Hepatocyte (in vitro differentiated cells): ENCODE measurements around the gene NELFCD. TPM values are rescaled to one million over a fixed set of nuclear protein-coding genes. Genes with fewer than 3 reads are reported as not detected.

ENCODE experiments used
- DNase-seq: peaks from one replicate; pipeline ENCODE4 v3.0.0-alpha.2; 2016; ENCODE audit warnings: low spot score
- H2AFZ ChIP-seq: fragments of 200-600 bp; sonication (generic); 2 replicates; pipeline ENCODE4 v1.6.0; 2016; ENCODE audit warnings: antibody characterized with exemption, mild to moderate bottlenecking
- H3K27ac ChIP-seq: fragments of 200-600 bp; sonication (generic); 2 replicates; pipeline ENCODE4 v1.5.1; 2016; ENCODE audit warnings: mild to moderate bottlenecking
- H3K27me3 ChIP-seq: fragments of 200-600 bp; sonication (generic); 2 replicates; pipeline ENCODE4 v1.6.1; 2016
- H3K36me3 ChIP-seq: fragments of 200-600 bp; sonication (generic); replicated peaks from 2 replicates; pipeline ENCODE4 v1.5.1; 2016; ENCODE audit warnings: low read depth; ENCODE audit not compliant: insufficient read depth
- H3K4me1 ChIP-seq: fragments of 200-600 bp; sonication (generic); 2 replicates; pipeline ENCODE4 v1.5.1; 2016; ENCODE audit warnings: mild to moderate bottlenecking, moderate library complexity; ENCODE audit not compliant: insufficient read depth
- H3K4me2 ChIP-seq: fragments of 200-600 bp; sonication (generic); 2 replicates; pipeline ENCODE4 v1.6.0; 2016
- H3K4me3 ChIP-seq: fragments of 200-600 bp; sonication (generic); 2 replicates; pipeline ENCODE4 v1.5.1; 2016; ENCODE audit warnings: mild to moderate bottlenecking
- H3K79me2 ChIP-seq: fragments of 200-600 bp; sonication (generic); 2 replicates; pipeline ENCODE4 v1.6.0; 2017; ENCODE audit warnings: mild to moderate bottlenecking
- H3K9me2 ChIP-seq: fragments of 200-600 bp; sonication (generic); replicated peaks from 2 replicates; pipeline ENCODE4 v1.6.0; 2017; ENCODE audit warnings: mild to moderate bottlenecking; ENCODE audit not compliant: insufficient read depth
- H3K9me3 ChIP-seq: fragments of 200-600 bp; sonication (generic); 2 replicates; pipeline ENCODE4 v1.5.1; 2016; ENCODE audit warnings: low read depth, mild to moderate bottlenecking
- H4K20me1 ChIP-seq: fragments of 200-600 bp; sonication (generic); 2 replicates; pipeline ENCODE4 v1.6.0; 2016; ENCODE audit warnings: mild to moderate bottlenecking; ENCODE audit not compliant: insufficient read depth, poor library complexity, severe bottlenecking
- CTCF ChIP-seq: fragments of 200-600 bp; sonication (generic); IDR thresholded peaks from 2 replicates; pipeline ENCODE4 v1.5.1; 2016; ENCODE audit warnings: antibody characterized with exemption, mild to moderate bottlenecking; ENCODE audit not compliant: poor library complexity
- EZH2 ChIP-seq: fragments of 200-600 bp; sonication (generic); IDR thresholded peaks from 2 replicates; pipeline ENCODE4 v1.6.1; 2016; ENCODE audit warnings: antibody characterized with exemption, mild to moderate bottlenecking, borderline replicate concordance
- EZH2phosphoT487 ChIP-seq: fragments of 200-600 bp; sonication (generic); IDR thresholded peaks from one replicate; pipeline ENCODE4 v1.6.1; 2018; ENCODE audit warnings: antibody characterized with exemption, mild to moderate bottlenecking, low read depth, moderate library complexity; ENCODE audit not compliant: unreplicated experiment, severe bottlenecking
- WGBS: methylation state at CpG from one replicate; pipeline ENCODE4 v1.1.6; 2016; ENCODE audit warnings: low lambda C conversion rate; ENCODE audit errors: missing lambda C conversion rate; 5-methylcytosine and 5-hydroxymethylcytosine counted together
- polyA plus RNA-seq: library from polyadenylated mRNA; unstranded; fragments of >200 nt; fragmentation: Nextera tagmentation; extraction: Ambion mirVana; gene quantifications from 2 replicates; pipeline ENCODE4 v1.2.1, GENCODE V29; 2016
- total RNA-seq: library from RNA; depleted of rRNA; stranded (reverse); fragments of >200 nt; gene quantifications from 2 replicates; pipeline ENCODE4 v1.2.3, GENCODE V29; 2014

The NELFCD gene
- total and polyA plus RNA-seq, 2 experiments from 2014 or later = 48.3 to 64.0 TPM

DNA sequence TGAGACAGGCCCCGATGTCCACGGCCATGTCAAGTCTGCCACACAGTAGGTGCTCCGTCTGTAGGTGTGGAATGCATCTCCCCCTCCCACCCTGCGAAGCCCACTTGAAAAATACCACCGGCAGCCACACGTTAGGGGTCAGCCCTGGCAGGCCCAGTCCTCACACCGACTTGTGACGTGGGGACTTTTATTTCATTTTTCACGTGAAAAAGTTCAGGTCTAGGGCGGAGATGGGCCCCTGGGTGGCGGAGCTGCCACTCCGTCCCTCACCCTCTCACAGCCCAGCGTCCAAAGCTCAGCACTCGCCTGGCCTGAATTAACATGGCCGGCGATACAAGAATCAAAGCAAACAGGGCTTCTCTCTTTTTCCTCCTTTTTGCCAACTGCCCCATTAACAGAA is 34.4 kb downstream of the NELFCD start:
- Histone ChIP-seq H3K4me3 (no peak overlapping the region), H3K9me2 (no peaks in the 10 kb centered on the region), H3K79me2 (no peaks in the 10 kb centered on the region), H2AFZ (no peak overlapping the region), H3K4me1 (no peaks in the 10 kb centered on the region), H3K27me3 (no peaks in the 10 kb centered on the region), H3K9me3 (no peaks in the 10 kb centered on the region), H3K4me2 (no peak overlapping the region), H4K20me1 (no peaks in the 10 kb centered on the region), H3K36me3 (no peaks in the 10 kb centered on the region), H3K27ac (no peak overlapping the region)
- TF ChIP-seq EZH2phosphoT487 = no peak
- TF ChIP-seq CTCF = no peak
- no peak for TF ChIP-seq EZH2
- 90% methylated on average over 16 of the region's 16 CpGs for WGBS
- DNase-seq = no peak

GRCh38 chr20:59015812-59016711 is 35.0 kb downstream of the NELFCD start:
- H3K27me3 ChIP-seq = no peaks in the 10 kb centered on the region
- H3K27ac ChIP-seq = no peak overlapping the region
- H3K4me2 ChIP-seq = no peak overlapping the region
- H3K79me2 ChIP-seq = no peaks in the 10 kb centered on the region
- H2AFZ ChIP-seq = no peak overlapping the region
- H3K4me1 ChIP-seq = no peaks in the 10 kb centered on the region
- no peak for DNase-seq
- TF ChIP-seq CTCF (no peak), EZH2 (no peak), EZH2phosphoT487 (no peak)
- no peaks in the 10 kb centered on the region for H3K9me2 ChIP-seq
- no peak overlapping the region for H3K4me3 ChIP-seq
- no peaks in the 10 kb centered on the region for H3K36me3 ChIP-seq
- WGBS = 49% methylated on average over 16 of the region's 16 CpGs
- no peaks in the 10 kb centered on the region for H3K9me3 ChIP-seq
- H4K20me1 ChIP-seq = no peaks in the 10 kb centered on the region

GRCh38 chr20:59016795-59017492 is 35.9 kb downstream of the NELFCD start:
- Histone ChIP-seq H3K9me2 (no peaks in the 10 kb centered on the region), H3K4me3 (no peak overlapping the region), H2AFZ (no peak overlapping the region), H3K4me2 (no peak overlapping the region), H3K9me3 (no peaks in the 10 kb centered on the region), H3K79me2 (no peaks in the 10 kb centered on the region), H3K4me1 (peaks cover 4% of the 10 kb centered on the region), H3K27me3 (no peaks in the 10 kb centered on the region), H3K27ac (no peak overlapping the region), H3K36me3 (no peaks in the 10 kb centered on the region), H4K20me1 (no peaks in the 10 kb centered on the region)
- 63% methylated on average over 4 of the region's 4 CpGs for WGBS
- DNase-seq = no peak
- TF ChIP-seq CTCF (no peak), EZH2phosphoT487 (no peak), EZH2 (no peak)
